GM10266 (cell line): Measurements from ENCODE around the gene OAS2.

Source experiments
- DNase-seq: peaks from one replicate; pipeline ENCODE4 v3.0.0; 2012; ENCODE audit errors: extremely low spot score
- CTCF ChIP-seq: IDR thresholded peaks from 2 replicates; pipeline ENCODE4 v1.5.1; 2012; ENCODE audit warnings: mild to moderate bottlenecking, low read depth; ENCODE audit not compliant: control insufficient read depth, insufficient read depth; ENCODE audit errors: missing control alignments

The OAS2 gene

DNA sequence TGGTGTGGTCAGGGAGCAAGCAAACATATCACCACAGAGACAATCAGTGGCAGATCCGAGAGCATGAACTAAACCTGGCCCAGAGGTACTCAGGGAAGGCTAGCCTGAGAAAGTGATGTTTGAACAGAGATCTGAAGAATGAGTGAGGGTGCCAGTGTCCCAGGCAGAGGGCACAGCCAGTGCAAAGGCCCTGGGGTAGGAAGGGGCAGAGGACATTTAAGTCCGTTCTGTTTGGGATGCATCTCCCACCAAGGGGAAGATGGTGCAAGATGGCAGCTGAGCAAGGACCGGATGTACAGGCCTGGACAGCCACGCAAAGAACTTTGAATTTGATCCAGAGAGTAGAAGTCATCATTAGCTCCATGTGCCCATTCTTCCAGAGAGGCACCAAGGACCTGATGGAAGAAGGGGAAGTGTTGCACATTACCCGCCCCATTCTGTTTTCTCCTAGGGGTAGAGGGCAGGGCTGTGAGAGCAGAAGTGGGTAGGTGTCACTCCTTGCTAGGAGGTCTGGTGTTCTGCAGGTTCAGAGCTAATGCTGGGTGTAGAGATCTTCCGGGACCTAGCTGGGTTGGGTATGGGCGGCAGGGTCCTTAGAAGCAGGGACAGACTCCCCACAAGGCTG is 82.1 kb downstream of the OAS2 start:
- DNase-seq = no peak
- no peak for TF ChIP-seq CTCF

DNA sequence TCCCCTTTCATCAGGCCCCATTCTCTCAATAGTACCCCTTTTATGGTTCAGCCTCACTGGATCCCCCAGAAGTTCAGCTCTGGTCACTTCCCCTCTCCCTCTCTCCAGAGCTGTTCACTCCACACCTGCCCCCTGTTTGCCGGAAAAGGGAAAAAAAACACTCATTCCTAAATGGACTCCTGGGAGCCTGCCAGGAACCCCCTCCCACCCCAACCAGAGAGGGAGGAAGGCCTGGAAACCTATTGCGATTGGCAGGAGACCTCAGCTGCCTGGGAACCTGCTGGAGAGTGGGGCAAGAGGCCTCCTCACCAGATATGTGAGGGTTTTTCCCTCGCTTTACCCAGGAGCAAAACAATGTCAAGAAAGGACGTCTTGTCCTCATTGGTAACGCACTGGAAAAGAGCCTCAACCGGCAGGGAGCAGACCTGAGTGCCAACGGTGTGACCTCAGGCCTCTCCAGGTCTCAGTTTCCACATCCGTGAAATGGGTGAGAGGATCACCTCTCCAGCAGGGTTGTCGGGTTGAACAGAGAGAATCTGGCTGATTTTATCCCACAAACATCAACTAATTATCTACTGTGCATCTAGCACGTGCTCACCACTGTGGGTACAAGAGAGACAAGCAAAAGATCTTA is 82.9 kb downstream of the OAS2 start:
- DNase-seq = peak; percentile 18
- TF ChIP-seq CTCF = no peak
